K562 (cell line): ENCODE data around the gene SNX19. TPM values are rescaled to one million over a fixed set of nuclear protein-coding genes. Genes with fewer than 3 reads are reported as not detected.
A peak's percentile ranks its signal among the peaks of the same experiment; 100 is the strongest.

ENCODE experiments used
- AFF4 ChIP-seq: sonication (generic); formaldehyde crosslinking; IDR thresholded peaks from 2 replicates; pipeline ENCODE4 v1.8.0; 2023; ENCODE audit warnings: mild to moderate bottlenecking, missing genetic modification reagents
- ARID2 ChIP-seq: fragments of 450-650 bp; IDR thresholded peaks from 2 replicates; pipeline ENCODE4 v1.6.1; 2017; ENCODE audit warnings: antibody characterized with exemption, mild to moderate bottlenecking
- BRD4 ChIP-seq: fragments of 200-600 bp; sonication (generic); IDR thresholded peaks from 2 replicates; pipeline ENCODE4 v1.6.1; 2017; ENCODE audit warnings: inconsistent platforms
- CHD4 ChIP-seq: fragments of 200-600 bp; sonication (generic); IDR thresholded peaks from 3 replicates; pipeline ENCODE4 v1.6.1; 2012; ENCODE audit warnings: low read depth, mild to moderate bottlenecking, mixed read lengths, low read length, inconsistent platforms; ENCODE audit not compliant: insufficient read depth, insufficient replicate concordance, poor library complexity, severe bottlenecking
- COPS2 ChIP-seq: fragments of 450-650 bp; conservative IDR thresholded peaks from 2 replicates; pipeline ENCODE4 v1.6.1; 2016; ENCODE audit warnings: mild to moderate bottlenecking, moderate library complexity
- FOXO4 ChIP-seq: fragments of 450-650 bp; formaldehyde crosslinking; IDR thresholded peaks from 2 replicates; pipeline ENCODE4 v1.4.0; 2020; ENCODE audit warnings: mild to moderate bottlenecking, moderate library complexity
- ID3 ChIP-seq, 2 experiments: fragments of 250-450 bp in 1 of 2; fragments of 450-650 bp in 1 of 2; sonication (Bioruptor Pico) in 1 of 2; IDR thresholded peaks; 2 replicates each; pipeline versions ENCODE4 v1.6.1 to v1.8.0; 2016 to 2021; ENCODE audit warnings: mild to moderate bottlenecking in 2 of 2, moderate library complexity in 2 of 2, missing compliant biosample characterization in 1 of 2, missing genetic modification characterization in 1 of 2
- MAFG ChIP-seq: fragments of 450-650 bp; conservative IDR thresholded peaks from 2 replicates; pipeline ENCODE4 v1.6.1; 2016; ENCODE audit warnings: missing genetic modification characterization, missing compliant biosample characterization
- NFYB ChIP-seq: IDR thresholded peaks from 2 replicates; pipeline ENCODE4 v1.6.1; 2011; ENCODE audit warnings: mild to moderate bottlenecking, moderate library complexity; ENCODE audit not compliant: insufficient read length; ENCODE audit errors: extremely low read depth
- RAD51 ChIP-seq: fragments of 450-650 bp; IDR thresholded peaks from 2 replicates; pipeline ENCODE4 v1.7.1; 2016; ENCODE audit warnings: low read depth, mild to moderate bottlenecking, borderline replicate concordance
- USF2 ChIP-seq: sonication (generic); formaldehyde crosslinking; IDR thresholded peaks from 2 replicates; pipeline ENCODE4 v1.5.0; 2020; ENCODE audit warnings: missing genetic modification reagents
- ZNF3 ChIP-seq: fragments of 250-450 bp; sonication (Bioruptor Pico); IDR thresholded peaks from 2 replicates; pipeline ENCODE4 v1.5.0; 2021; ENCODE audit warnings: mild to moderate bottlenecking, moderate library complexity
- ZNF316 ChIP-seq: fragments of 450-650 bp; IDR thresholded peaks from 2 replicates; pipeline ENCODE4 v1.6.1; 2016
- ZNF780A ChIP-seq: fragments of 250-450 bp; sonication (Bioruptor Pico); IDR thresholded peaks from 2 replicates; pipeline ENCODE4 v1.5.0; 2021; ENCODE audit warnings: mild to moderate bottlenecking
- polyA plus RNA-seq, 8 experiments: library from polyadenylated mRNA; depleted of rRNA in 4 of 8; stranded (reverse) in 5 of 8; unstranded in 3 of 8; fragments of >200 nt; fragmentation: Nextera tagmentation in 2 of 8; fragmentation: Illumina TruSeq in 1 of 8; extraction: Ambion mirVana in 2 of 8; extraction: Trizol in 1 of 8; gene quantifications; 2 replicates each; pipeline versions ENCODE4 v1.2.1 to v1.2.3, GENCODE V29; 2011 to 2014; ENCODE audit warnings: inconsistent platforms in 1 of 8, missing spikeins in 1 of 8
- total RNA-seq, 7 experiments: library from RNA; depleted of rRNA in 6 of 7; stranded (reverse); fragments of >200 nt in 6 of 7; fragmentation: Illumina TruSeq in 2 of 7; extraction: Trizol in 2 of 7; gene quantifications; 2 replicates each; pipeline versions ENCODE4 v1.2.1 to v1.2.3, GENCODE V29; 2011 to 2021; ENCODE audit warnings: low replicate concordance in 1 of 7

Gene SNX19
- total and polyA plus RNA-seq, 9 of the 15 experiments (the other 6 are each of a cell fraction or from before 2014, with no cell fraction given), result 2.2 to 31.3 (median 19.6) TPM

- TF ChIP-seq AFF4 (CRISPR knock-in tag) (no peak), USF2 (CRISPR knock-in tag) (peak; percentile 65), ZNF316 (0 out of 2 replicates have a peak, but pooled peaks have one; percentile 45), RAD51 (peak; percentile 59; the same call in 1 of the 2 replicates), ID3 (CRISPR knock-in tag; IDR thresholded peaks at IDR 0.05) (no peak), ID3 (tag; IDR thresholded peaks at IDR 0.05) (no peak), ZNF3 (no peak), NFYB (no peak), MAFG (tag) (peak; percentile 36; the same call in 1 of the 2 replicates), CHD4 (no peak), FOXO4 (CRISPR knock-in tag) (no peak), ARID2 (no peak), BRD4 (no peak), ZNF780A (CRISPR knock-in tag) (no peak), COPS2 (no peak)
Observed at GRCh38 chr11:130858215-130858614, 58.1 kb downstream of the SNX19 start (continued).
